ENCODE results near the gene GPR161.

GRCh38 chr1:168159979-168160378 lies 23.2 kb upstream of the GPR161 start:
- TF ChIP-seq CTCF (IDR thresholded peaks at IDR 0.05; ENCODE audit: insufficient read depth, low read depth, low read length) (no peak), EZH2 (IDR thresholded peaks at IDR 0.05; ENCODE audit: insufficient read depth, low read length) (no peak)

All from astrocyte (in vitro differentiated cells and primary cell).